Astrocyte of the spinal cord (primary cell): ENCODE data around the gene CACNA1I.

Experiments
- DNase-seq: peaks from one replicate; pipeline ENCODE4 v3.0.0; 2011; ENCODE audit warnings: low read depth, low spot score
- H3K4me3 ChIP-seq: 2 replicates; pipeline ENCODE4 v1.5.1; 2011; ENCODE audit warnings: low read depth, mild to moderate bottlenecking, low read length, moderate library complexity
- in situ Hi-C: cut with HindIII; loops from 2 replicates; pipeline ENCODE4 v1.10.0; 2017; ENCODE audit warnings: low sequenced_read_pairs
- TF ChIP-seq, protein P1 (sequence below): IDR thresholded peaks from 2 replicates; pipeline ENCODE4 v1.5.1; 2012; ENCODE audit warnings: low read depth, mild to moderate bottlenecking, low read length, inconsistent platforms

CACNA1I gene

DNA sequence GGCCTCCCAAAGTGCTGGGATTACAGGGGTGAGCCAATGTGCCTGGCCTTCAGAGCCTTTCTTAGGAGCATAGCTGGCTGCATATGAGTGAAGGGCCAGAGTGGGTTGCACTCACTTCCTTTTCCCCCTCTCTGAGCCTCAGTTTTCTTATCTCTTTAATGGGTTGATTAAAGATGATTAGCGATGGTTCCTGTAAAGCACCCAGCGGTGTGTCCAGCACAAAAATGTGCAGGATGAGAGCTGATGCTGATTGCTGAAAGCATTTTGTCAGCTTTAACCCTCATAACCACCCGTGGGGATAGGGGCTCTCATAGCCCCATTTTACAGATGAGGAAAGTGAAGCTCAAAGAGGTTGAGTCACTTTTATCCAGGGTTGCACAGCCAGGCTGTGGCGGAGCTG, 5.5 kb downstream of the CACNA1I start:
- no peak for DNase-seq
- TF ChIP-seq, protein P1, sequence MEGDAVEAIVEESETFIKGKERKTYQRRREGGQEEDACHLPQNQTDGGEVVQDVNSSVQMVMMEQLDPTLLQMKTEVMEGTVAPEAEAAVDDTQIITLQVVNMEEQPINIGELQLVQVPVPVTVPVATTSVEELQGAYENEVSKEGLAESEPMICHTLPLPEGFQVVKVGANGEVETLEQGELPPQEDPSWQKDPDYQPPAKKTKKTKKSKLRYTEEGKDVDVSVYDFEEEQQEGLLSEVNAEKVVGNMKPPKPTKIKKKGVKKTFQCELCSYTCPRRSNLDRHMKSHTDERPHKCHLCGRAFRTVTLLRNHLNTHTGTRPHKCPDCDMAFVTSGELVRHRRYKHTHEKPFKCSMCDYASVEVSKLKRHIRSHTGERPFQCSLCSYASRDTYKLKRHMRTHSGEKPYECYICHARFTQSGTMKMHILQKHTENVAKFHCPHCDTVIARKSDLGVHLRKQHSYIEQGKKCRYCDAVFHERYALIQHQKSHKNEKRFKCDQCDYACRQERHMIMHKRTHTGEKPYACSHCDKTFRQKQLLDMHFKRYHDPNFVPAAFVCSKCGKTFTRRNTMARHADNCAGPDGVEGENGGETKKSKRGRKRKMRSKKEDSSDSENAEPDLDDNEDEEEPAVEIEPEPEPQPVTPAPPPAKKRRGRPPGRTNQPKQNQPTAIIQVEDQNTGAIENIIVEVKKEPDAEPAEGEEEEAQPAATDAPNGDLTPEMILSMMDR = no peak
- no peak overlapping the region for H3K4me3 ChIP-seq
- in situ Hi-C loops = no loop called here

DNA sequence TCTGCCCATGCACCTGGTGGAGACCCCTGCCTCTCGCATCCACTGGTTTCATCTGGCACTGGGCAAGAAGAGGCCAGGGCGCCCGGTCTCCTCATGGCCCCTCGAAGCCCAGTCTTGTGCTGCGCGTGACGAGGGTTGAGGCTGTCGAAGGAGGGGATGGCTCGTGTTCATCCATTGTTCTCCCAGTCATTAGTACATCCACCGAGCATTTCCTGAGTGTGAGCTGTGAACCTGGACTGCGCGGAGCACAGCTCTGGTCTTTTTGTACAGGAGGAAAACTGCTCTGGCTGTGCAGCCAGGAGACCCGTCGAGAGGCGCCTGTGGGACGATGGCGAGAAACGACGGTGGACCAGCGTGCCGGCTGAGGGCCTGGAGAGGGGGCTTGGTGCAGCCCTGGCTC, 6.8 kb downstream of the CACNA1I start:
- TF ChIP-seq, protein P1 = no peak
- in situ Hi-C loops = no loop called here
- DNase-seq = no peak
- no peak overlapping the region for H3K4me3 ChIP-seq

DNA sequence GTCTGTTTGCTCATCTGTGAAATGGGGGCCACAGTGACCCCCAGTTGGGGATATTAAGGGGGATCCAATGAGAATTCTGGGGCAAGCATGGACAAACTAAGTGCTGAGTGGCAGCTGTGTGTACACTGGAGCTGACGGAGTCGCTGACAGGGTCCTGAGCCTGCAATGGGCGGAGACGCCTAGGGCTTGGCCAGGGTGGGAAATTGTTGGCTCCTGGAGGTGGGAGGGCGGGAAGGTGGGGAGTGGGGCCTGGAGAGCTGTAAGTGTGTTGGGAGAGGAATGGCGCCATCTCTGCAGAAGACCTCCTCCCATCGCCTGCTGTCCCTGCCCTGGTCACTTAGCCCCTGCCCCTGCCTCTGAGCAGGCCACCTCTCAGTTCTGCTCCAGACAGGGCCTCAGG, 7.3 kb downstream of the CACNA1I start:
- no peak overlapping the region for H3K4me3 ChIP-seq
- TF ChIP-seq, protein P1 = no peak
- DNase-seq = no peak
- in situ Hi-C loops = no loop called here

DNA sequence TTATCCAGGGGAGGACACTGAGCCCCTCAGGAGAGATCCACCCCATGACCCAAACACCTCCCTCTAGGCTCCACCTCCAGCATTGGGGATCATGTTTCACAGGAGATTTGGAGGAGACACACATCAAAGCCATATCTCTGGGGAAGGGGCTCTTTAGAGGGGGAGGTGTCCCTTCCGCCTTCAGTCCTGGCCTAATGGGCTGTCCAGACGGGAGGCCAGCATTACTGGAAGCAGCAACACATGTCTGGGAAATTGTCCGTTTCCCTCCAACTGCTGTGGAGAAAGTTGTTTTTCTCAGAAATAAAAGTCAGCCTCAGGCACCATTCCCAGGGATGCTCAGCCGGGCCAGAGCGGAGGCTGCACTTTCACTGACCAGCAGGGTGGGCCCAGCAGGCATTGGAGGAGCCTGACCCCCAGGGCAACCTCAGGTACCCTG, 9.5 kb downstream of the CACNA1I start:
- DNase-seq = no peak
- TF ChIP-seq, protein P1 = no peak
- in situ Hi-C loops = no loop called here
- no peak overlapping the region for H3K4me3 ChIP-seq

DNA sequence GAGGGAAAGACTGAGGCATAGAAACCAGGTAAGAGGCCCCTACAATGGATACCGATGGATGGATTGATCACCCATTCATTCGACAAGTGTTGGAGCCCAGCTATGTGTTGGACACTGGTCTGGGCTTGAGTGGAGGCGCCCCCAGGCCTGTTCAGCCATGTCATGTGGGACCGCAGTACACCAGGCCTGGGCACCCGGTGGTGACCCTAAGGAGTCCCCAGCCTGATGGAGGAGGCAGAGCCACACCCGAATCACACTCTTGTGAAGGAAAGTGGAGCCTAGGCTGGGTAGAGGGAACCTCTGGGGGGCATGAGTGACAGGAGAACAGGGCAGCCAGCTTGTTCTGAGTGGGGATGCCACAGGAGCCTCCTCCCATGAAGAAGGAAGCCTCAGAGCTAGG, 10.2 kb downstream of the CACNA1I start:
- DNase-seq = no peak
- in situ Hi-C loops = no loop called here
- TF ChIP-seq, protein P1 = no peak
- no peak overlapping the region for H3K4me3 ChIP-seq

DNA sequence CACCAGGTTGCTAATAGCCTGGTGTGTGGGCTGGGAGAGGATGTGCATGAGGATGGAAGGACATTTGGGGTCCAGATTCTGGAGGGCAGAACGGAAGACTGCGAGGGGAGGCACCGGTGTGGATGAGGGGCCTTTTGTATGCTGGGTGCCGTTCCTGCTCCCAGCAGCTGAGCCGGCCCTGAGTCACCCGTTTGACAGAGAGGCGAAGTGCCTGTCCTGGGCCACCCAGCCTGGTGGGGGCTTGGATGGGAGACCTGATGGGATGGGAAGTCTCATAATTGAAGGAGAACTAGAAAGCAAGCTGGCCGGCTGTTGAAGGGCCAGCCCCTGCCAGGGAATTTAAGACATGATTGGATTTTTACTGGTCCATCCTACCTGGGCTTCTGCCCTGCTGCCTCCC, 10.8 kb downstream of the CACNA1I start:
- no peak overlapping the region for H3K4me3 ChIP-seq
- in situ Hi-C loops = no loop called here
- TF ChIP-seq, protein P1 = no peak
- no peak for DNase-seq
